ENCODE results near the gene PTCD1.

DNA sequence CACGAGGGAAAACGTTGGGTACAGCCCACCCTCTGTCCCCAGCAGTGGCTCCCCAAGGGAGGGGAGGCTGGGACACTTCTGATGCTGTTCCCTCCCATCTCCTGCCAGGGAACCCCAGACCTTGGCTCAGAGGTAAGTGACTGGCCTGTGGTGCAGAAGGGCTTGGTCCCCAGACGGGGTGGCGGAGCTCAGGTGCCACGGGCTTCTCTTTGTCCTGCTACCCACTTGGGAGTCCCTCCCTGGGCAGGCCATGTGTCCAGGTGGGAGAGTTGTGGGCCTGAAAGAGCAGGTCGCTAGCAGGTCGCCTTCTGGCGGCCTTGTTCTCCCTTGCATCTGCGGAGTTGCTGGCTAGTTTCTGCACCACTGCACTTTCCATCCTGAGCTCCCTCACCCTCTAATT, 17.3 kb upstream of the PTCD1 start:
- TF ChIP-seq POLR2A (IDR thresholded peaks at IDR 0.05): no peak
- TF ChIP-seq, protein P1, sequence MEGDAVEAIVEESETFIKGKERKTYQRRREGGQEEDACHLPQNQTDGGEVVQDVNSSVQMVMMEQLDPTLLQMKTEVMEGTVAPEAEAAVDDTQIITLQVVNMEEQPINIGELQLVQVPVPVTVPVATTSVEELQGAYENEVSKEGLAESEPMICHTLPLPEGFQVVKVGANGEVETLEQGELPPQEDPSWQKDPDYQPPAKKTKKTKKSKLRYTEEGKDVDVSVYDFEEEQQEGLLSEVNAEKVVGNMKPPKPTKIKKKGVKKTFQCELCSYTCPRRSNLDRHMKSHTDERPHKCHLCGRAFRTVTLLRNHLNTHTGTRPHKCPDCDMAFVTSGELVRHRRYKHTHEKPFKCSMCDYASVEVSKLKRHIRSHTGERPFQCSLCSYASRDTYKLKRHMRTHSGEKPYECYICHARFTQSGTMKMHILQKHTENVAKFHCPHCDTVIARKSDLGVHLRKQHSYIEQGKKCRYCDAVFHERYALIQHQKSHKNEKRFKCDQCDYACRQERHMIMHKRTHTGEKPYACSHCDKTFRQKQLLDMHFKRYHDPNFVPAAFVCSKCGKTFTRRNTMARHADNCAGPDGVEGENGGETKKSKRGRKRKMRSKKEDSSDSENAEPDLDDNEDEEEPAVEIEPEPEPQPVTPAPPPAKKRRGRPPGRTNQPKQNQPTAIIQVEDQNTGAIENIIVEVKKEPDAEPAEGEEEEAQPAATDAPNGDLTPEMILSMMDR (IDR thresholded peaks at IDR 0.05): no peak

Measured in testis (tissue), 2 donors.